GM10266 (cell line): ENCODE results near the gene TLCD5.
A peak's percentile ranks its signal among the peaks of the same experiment; 100 is the strongest.

Experiments
- DNase-seq: peaks from one replicate; pipeline ENCODE4 v3.0.0; 2012; ENCODE audit errors: extremely low spot score
- CTCF ChIP-seq: IDR thresholded peaks from 2 replicates; pipeline ENCODE4 v1.5.1; 2012; ENCODE audit warnings: mild to moderate bottlenecking, low read depth; ENCODE audit not compliant: control insufficient read depth, insufficient read depth; ENCODE audit errors: missing control alignments

The TLCD5 gene

GRCh38 chr11:120334332-120334731, 9.2 kb downstream of the TLCD5 start:
- no peak for DNase-seq
- no peak for TF ChIP-seq CTCF

GRCh38 chr11:120334894-120335462, 9.9 kb downstream of the TLCD5 start:
- DNase-seq: peak; percentile 76
- peak; percentile 62 for TF ChIP-seq CTCF

GRCh38 chr11:120335556-120335907, 10.4 kb downstream of the TLCD5 start:
- peak; percentile 63 for DNase-seq

GRCh38 chr11:120335908-120336640, 11.0 kb downstream of the TLCD5 start, which contains the start of gene ARHGEF12:
ARHGEF12 (plus strand) TSS chr11:120336413; CDS start chr11:120337244, 831 bp downstream.
- DNase-seq: peak; percentile 94
- peak; percentile 60 for TF ChIP-seq CTCF

More at GRCh38 chr11:120335556-120335907, 10.4 kb downstream of the TLCD5 start:
- TF ChIP-seq CTCF: no peak

GRCh38 chr11:120336641-120337354, 11.7 kb downstream of the TLCD5 start:
- no peak for TF ChIP-seq CTCF
- peak; percentile 69 for DNase-seq

- TF ChIP-seq CTCF: no peak
- no peak for DNase-seq
Observed at GRCh38 chr11:120337355-120338106, 12.4 kb downstream of the TLCD5 start.
